Measurements from ENCODE around the gene NMS.

Gene NMS

DNA sequence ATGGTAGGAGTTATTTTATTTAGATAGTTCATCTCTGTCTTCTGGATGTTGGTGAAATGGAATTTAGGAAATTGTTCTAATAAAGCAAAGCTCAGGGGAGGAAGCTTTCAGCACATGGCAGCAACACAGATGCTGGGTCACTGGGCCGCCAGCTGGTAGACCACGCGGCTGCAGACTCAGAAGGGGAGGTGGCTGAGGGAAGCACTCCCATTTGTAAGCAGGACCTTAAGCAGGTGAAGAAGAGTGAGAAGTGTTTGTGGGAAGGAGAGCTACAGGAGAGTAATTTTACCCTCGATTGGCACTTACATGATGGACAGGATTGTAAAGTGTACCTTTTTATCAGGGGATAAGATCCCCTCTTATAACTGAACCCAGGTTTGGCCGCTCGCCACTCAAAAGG lies 24.4 kb downstream of the NMS start:
- no peak for DNase-seq

DNA sequence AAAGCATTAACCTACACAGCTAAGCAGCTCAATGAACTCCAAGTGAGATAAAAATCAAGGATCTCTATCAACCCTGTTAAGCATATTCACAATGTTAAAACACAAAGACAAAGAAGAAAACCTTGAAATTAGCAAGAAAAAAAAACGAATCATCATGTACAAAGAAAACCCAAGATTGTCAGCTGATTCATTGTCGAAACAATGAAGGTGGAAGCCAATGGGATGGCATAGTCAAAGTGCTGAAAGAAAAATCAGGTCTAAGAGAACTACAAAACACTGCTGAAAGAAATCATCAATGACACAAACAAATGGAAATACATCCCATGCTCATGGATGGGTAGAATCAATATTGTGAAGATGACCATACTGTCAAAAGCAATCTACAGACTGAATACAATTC lies 32.5 kb downstream of the NMS start:
- no peak for DNase-seq

GRCh38 chr2:100504542-100504941 lies 34.3 kb downstream of the NMS start:
- DNase-seq: no peak

GRCh38 chr2:100509066-100509465 lies 38.8 kb downstream of the NMS start:
- no peak for DNase-seq

DNA sequence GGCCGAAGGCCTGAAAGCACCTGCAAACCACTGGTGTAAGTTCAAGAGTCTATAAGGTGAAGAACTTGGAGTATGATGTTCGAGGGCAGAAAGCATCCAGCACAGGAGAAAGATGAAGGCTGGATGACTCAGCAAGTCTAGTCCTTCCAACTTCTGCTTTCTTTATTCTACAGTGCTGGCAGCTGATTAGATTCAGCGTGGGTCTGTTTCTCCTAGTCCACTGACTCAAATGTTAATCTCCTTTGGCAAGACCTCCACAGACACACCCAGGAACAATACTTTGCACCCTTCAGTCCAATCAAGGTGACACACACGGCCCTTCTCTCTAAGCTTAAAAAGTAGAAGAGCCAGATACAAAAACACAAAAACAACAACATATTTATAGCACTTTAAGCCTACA lies 43.4 kb downstream of the NMS start:
- no peak for DNase-seq

GRCh38 chr2:100517556-100517955 lies 47.3 kb downstream of the NMS start:
- no peak for DNase-seq

- DNase-seq: no peak
Observed at GRCh38 chr2:100518801-100519200, 48.5 kb downstream of the NMS start.

- peak; percentile 2 for DNase-seq
Observed at GRCh38 chr2:100520224-100520623, 49.9 kb downstream of the NMS start.

GRCh38 chr2:100522430-100522829 lies 52.1 kb downstream of the NMS start:
- no peak for DNase-seq

DNA sequence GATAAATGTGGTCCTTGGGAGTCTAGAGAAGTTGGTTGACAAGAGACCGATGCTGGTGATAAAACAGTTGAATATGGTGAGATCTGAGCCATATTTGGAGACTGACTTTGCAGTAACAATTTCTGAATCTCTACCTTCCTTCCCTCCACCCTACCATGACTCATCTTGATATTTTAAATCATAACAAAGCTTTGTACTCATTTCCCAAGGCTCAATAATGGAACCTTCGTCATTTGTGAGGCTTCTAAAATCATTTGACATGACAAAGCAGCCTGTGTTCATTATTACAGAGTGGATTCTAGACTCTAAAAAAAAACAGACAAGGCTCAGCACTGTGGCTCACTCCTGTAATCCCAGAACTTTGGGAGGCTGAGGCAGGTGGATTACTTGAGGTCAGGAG lies 54.0 kb downstream of the NMS start:
- peak; percentile 4 for DNase-seq

- DNase-seq: no peak
Observed at GRCh38 chr2:100526868-100527267, 56.6 kb downstream of the NMS start.

DNA sequence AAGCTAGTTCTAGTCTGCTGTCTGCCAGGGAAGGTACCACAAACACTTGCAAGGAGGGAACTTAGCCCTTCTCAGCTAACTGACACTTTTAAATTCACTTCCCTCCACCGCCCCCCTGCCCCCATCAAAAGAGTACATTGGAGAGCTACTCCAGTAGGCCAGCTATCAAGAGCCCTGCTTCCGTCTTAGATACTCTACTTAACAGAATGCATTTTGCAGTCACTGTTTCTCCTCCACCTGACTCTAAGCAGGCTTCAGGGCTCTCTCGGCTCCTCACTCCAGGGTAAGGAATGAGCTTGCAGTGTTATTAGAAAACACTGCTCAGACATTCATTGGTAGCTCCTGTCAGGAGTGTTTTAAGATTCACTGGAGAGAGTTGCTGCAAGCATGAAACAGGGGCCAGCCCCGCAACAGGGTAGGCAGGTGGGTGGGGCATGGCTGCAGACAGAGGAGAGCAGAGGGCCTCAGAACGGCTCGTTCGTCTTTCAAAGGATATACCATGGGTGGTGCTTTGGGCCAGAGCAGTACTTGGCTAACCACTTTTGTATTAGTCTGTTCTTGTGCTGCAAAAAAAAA lies 57.2 kb downstream of the NMS start:
- no peak for DNase-seq

- DNase-seq: no peak
Observed at GRCh38 chr2:100529176-100529575, 58.9 kb downstream of the NMS start.

GRCh38 chr2:100529900-100530299 lies 59.6 kb downstream of the NMS start:
- peak; percentile 2 for DNase-seq

All from activated CD4-positive, alpha-beta T cell treated with anti-CD3 and anti-CD28 coated beads, Interleukin-2, Interleukin-6, amounts not matched to agents 100 ng/mL and 50 ng/mL, durations not matched to agents 16 hours and 8 hours (primary cell).